NCI-H1930 (cell line): ENCODE measurements around the gene GMDS.
A peak's percentile ranks its signal among the peaks of the same experiment; 100 is the strongest.
"Not testable (repeated sequence)": the region's sequence is repeated elsewhere in the genome, so short reads cannot be mapped to it uniquely, and the experiment has no call there.

Experiments used
- DNase-seq, 2 experiments: peaks; one replicate each; lab custom pipeline; 2025; lab: John Stamatoyannopoulos, UW

Gene GMDS

GRCh38 chr6:1686117-1687098, 559.0 kb downstream of the GMDS start:
- DNase-seq, result no peak

- DNase-seq, result no peak
Observed at GRCh38 chr6:1679688-1680068, 565.7 kb downstream of the GMDS start.

GRCh38 chr6:1679031-1679687, 566.2 kb downstream of the GMDS start:
- DNase-seq, result peak in 1 of 2 experiments; percentile 20

- no peak for DNase-seq
Observed at GRCh38 chr6:1678201-1678600, 567.2 kb downstream of the GMDS start.

GRCh38 chr6:1672379-1672778, 573.0 kb downstream of the GMDS start:
- no peak for DNase-seq

GRCh38 chr6:1670711-1671462, 574.5 kb downstream of the GMDS start:
- no peak for DNase-seq

- no peak for DNase-seq
Observed at GRCh38 chr6:1669996-1670395, 575.4 kb downstream of the GMDS start.

- not testable (repeated sequence) for DNase-seq
Observed at GRCh38 chr6:1668456-1668855, 576.9 kb downstream of the GMDS start.

GRCh38 chr6:1667805-1668175, 577.6 kb downstream of the GMDS start:
- no peak for DNase-seq

GRCh38 chr6:1667012-1667804, 578.2 kb downstream of the GMDS start:
- no peak for DNase-seq

- DNase-seq, result no peak
Observed at GRCh38 chr6:1665214-1665613, 580.2 kb downstream of the GMDS start.

- DNase-seq, result no peak
Observed at GRCh38 chr6:1664329-1664728, 581.1 kb downstream of the GMDS start.

GRCh38 chr6:1663511-1663910, 581.9 kb downstream of the GMDS start:
- no peak for DNase-seq

GRCh38 chr6:1662534-1662933, 582.9 kb downstream of the GMDS start:
- no peak for DNase-seq

GRCh38 chr6:1659816-1660215, 585.6 kb downstream of the GMDS start:
- no peak for DNase-seq

GRCh38 chr6:1658212-1659005, 587.0 kb downstream of the GMDS start:
- no peak for DNase-seq

GRCh38 chr6:1657771-1658165, 587.6 kb downstream of the GMDS start:
- no peak for DNase-seq

- DNase-seq, result no peak
Observed at GRCh38 chr6:1657116-1657770, 588.2 kb downstream of the GMDS start.

GRCh38 chr6:1654054-1654453, 591.4 kb downstream of the GMDS start:
- DNase-seq, result no peak

- no peak for DNase-seq
Observed at GRCh38 chr6:1652842-1653241, 592.6 kb downstream of the GMDS start.
